HEK293 (cell line): ENCODE data around the gene SAPCD1.

Source experiments
- CTCF ChIA-PET: fragments of 350-600 bp; formaldehyde crosslinking; extraction: SDS; loops from one replicate; lab custom pipeline; 2021; ENCODE audit warnings: antibody characterized with exemption; lab: Yijun Ruan, JAX
- POLR2A ChIA-PET: fragments of 300-600 bp; formaldehyde crosslinking; extraction: SDS; loops from one replicate; lab custom pipeline; 2020; ENCODE audit warnings: antibody characterized with exemption, inconsistent platforms; lab: Yijun Ruan, JAX
- H3K27ac ChIP-seq: fragments of 200-500 bp; sonication (Bioruptor generic); 2 replicates; pipeline ENCODE4 v1.5.1; 2014; ENCODE audit warnings: low read depth, low read length, control low read depth, inconsistent platforms; ENCODE audit errors: extremely low read depth
- H3K36me3 ChIP-seq, 2 experiments: fragments of 200-500 bp in 1 of 2; sonication (Bioruptor generic) in 1 of 2; 1 replicate in 1 of 2; 2 replicates in 1 of 2; pipeline ENCODE4 v1.5.1; 2014 to 2017; ENCODE audit warnings: inconsistent platforms in 2 of 2, low read length in 2 of 2; ENCODE audit not compliant: control insufficient read depth in 2 of 2, insufficient read depth in 1 of 2
- H3K4me1 ChIP-seq: fragments of 200-500 bp; sonication (Bioruptor generic); 2 replicates; pipeline ENCODE4 v1.5.1; 2014; ENCODE audit warnings: mild to moderate bottlenecking, low read length, inconsistent platforms; ENCODE audit not compliant: control insufficient read depth, insufficient read depth
- H3K4me3 ChIP-seq: 2 replicates; pipeline ENCODE4 v1.5.1; 2011; ENCODE audit warnings: low read depth, mild to moderate bottlenecking, control low read depth, low read length, moderate library complexity
- H3K9me3 ChIP-seq: fragments of 200-500 bp; sonication (Bioruptor generic); 2 replicates; pipeline ENCODE4 v1.5.1; 2014; ENCODE audit warnings: low read depth, low read length, inconsistent platforms; ENCODE audit not compliant: control insufficient read depth, insufficient read depth
- EGR2 ChIP-seq: fragments of 450-650 bp; formaldehyde crosslinking; IDR thresholded peaks from 2 replicates; pipeline ENCODE4 v1.5.1; 2016; ENCODE audit warnings: low read depth, missing biosample characterization, missing genetic modification characterization
- GLIS1 ChIP-seq: fragments of 450-650 bp; formaldehyde crosslinking; IDR thresholded peaks from 2 replicates; pipeline ENCODE4 v1.5.1; 2016; ENCODE audit warnings: missing biosample characterization, missing genetic modification characterization
- SCRT1 ChIP-seq: fragments of 450-650 bp; formaldehyde crosslinking; IDR thresholded peaks from 2 replicates; pipeline ENCODE4 v1.5.1; 2016; ENCODE audit warnings: missing biosample characterization, missing genetic modification characterization, borderline replicate concordance
- SP3 ChIP-seq: fragments of 450-650 bp; formaldehyde crosslinking; IDR thresholded peaks from 2 replicates; pipeline ENCODE4 v1.5.1; 2016; ENCODE audit warnings: missing biosample characterization, missing genetic modification characterization
- SP7 ChIP-seq: fragments of 450-650 bp; formaldehyde crosslinking; IDR thresholded peaks from 2 replicates; pipeline ENCODE4 v1.5.1; 2016; ENCODE audit warnings: missing biosample characterization, missing genetic modification characterization
- ZBTB17 ChIP-seq: fragments of 450-650 bp; formaldehyde crosslinking; IDR thresholded peaks from 2 replicates; pipeline ENCODE4 v1.5.1; 2016; ENCODE audit warnings: missing biosample characterization, missing genetic modification characterization
- ZFHX2 ChIP-seq: fragments of 450-650 bp; formaldehyde crosslinking; conservative IDR thresholded peaks from 2 replicates; pipeline ENCODE4 v1.5.1; 2016; ENCODE audit warnings: missing biosample characterization, missing genetic modification characterization
- ZNF112 ChIP-seq: fragments of 450-650 bp; formaldehyde crosslinking; IDR thresholded peaks from 2 replicates; pipeline ENCODE4 v1.5.0; 2017; ENCODE audit warnings: missing biosample characterization, missing genetic modification characterization
- ZNF114 ChIP-seq: fragments of 450-650 bp; formaldehyde crosslinking; IDR thresholded peaks from 2 replicates; pipeline ENCODE4 v1.5.0; 2017; ENCODE audit warnings: missing biosample characterization, missing genetic modification characterization
- ZNF138 ChIP-seq: fragments of 450-650 bp; formaldehyde crosslinking; IDR thresholded peaks from 2 replicates; pipeline ENCODE4 v1.5.1; 2016; ENCODE audit warnings: missing biosample characterization, missing genetic modification characterization, borderline replicate concordance
- ZNF16 ChIP-seq: fragments of 450-650 bp; formaldehyde crosslinking; IDR thresholded peaks from 2 replicates; pipeline ENCODE4 v1.5.1; 2016; ENCODE audit warnings: low read depth, missing biosample characterization, missing genetic modification characterization
- ZNF19 ChIP-seq: fragments of 450-650 bp; formaldehyde crosslinking; IDR thresholded peaks from 2 replicates; pipeline ENCODE4; 2016; ENCODE audit warnings: missing biosample characterization, missing genetic modification characterization, low read depth
- ZNF2 ChIP-seq: fragments of 450-650 bp; formaldehyde crosslinking; IDR thresholded peaks from 2 replicates; pipeline ENCODE4 v1.5.1; 2016; ENCODE audit warnings: missing biosample characterization, missing genetic modification characterization
- ZNF211 ChIP-seq: fragments of 450-650 bp; formaldehyde crosslinking; IDR thresholded peaks from 2 replicates; pipeline ENCODE4 v1.5.1; 2016; ENCODE audit warnings: low read depth, missing biosample characterization, missing genetic modification characterization
- ZNF311 ChIP-seq: fragments of 450-650 bp; formaldehyde crosslinking; IDR thresholded peaks from 2 replicates; pipeline ENCODE4 v1.5.1; 2017; ENCODE audit warnings: missing biosample characterization, missing genetic modification characterization, borderline replicate concordance
- ZNF335 ChIP-seq: fragments of 450-650 bp; formaldehyde crosslinking; conservative IDR thresholded peaks from 2 replicates; pipeline ENCODE4 v1.5.1; 2016; ENCODE audit warnings: missing biosample characterization, missing genetic modification characterization
- ZNF366 ChIP-seq: fragments of 450-650 bp; formaldehyde crosslinking; conservative IDR thresholded peaks from 2 replicates; pipeline ENCODE4 v1.5.1; 2016; ENCODE audit warnings: missing biosample characterization, missing genetic modification characterization
- ZNF433 ChIP-seq: fragments of 450-650 bp; formaldehyde crosslinking; IDR thresholded peaks from 2 replicates; pipeline ENCODE4 v1.5.1; 2016; ENCODE audit warnings: missing biosample characterization, missing genetic modification characterization, low read depth
- ZNF654 ChIP-seq: fragments of 450-650 bp; formaldehyde crosslinking; IDR thresholded peaks from 2 replicates; pipeline ENCODE4 v1.5.1; 2016; ENCODE audit warnings: low read depth, missing biosample characterization, missing genetic modification characterization
- ZNF707 ChIP-seq: fragments of 450-650 bp; formaldehyde crosslinking; IDR thresholded peaks from 2 replicates; pipeline ENCODE4 v1.5.1; 2016; ENCODE audit warnings: missing biosample characterization, missing genetic modification characterization
- ZSCAN16 ChIP-seq: fragments of 450-650 bp; formaldehyde crosslinking; IDR thresholded peaks from 2 replicates; pipeline ENCODE4 v1.5.1; 2016; ENCODE audit warnings: missing biosample characterization, missing genetic modification characterization
- TF ChIP-seq, protein P1 (sequence below): fragments of 450-650 bp; formaldehyde crosslinking; IDR thresholded peaks from 2 replicates; pipeline ENCODE4 v1.5.1; 2017; ENCODE audit warnings: missing biosample characterization, missing genetic modification characterization
- TF ChIP-seq, protein P2 (sequence below): fragments of 450-650 bp; formaldehyde crosslinking; IDR thresholded peaks from 2 replicates; pipeline ENCODE4 v1.5.1; 2016; ENCODE audit warnings: missing biosample characterization, missing genetic modification characterization, low read depth
- TF ChIP-seq, protein P3 (sequence below): fragments of 450-650 bp; formaldehyde crosslinking; IDR thresholded peaks from 2 replicates; pipeline ENCODE4 v1.5.1; 2016; ENCODE audit warnings: missing biosample characterization, missing genetic modification characterization
- TF ChIP-seq, protein P4 (sequence below): fragments of 450-650 bp; formaldehyde crosslinking; IDR thresholded peaks from 2 replicates; pipeline ENCODE4 v1.5.1; 2016; ENCODE audit warnings: missing biosample characterization, missing genetic modification characterization
- TF ChIP-seq, protein P5 (sequence below): fragments of 450-650 bp; formaldehyde crosslinking; IDR thresholded peaks from 2 replicates; pipeline ENCODE4 v1.5.1; 2016; ENCODE audit warnings: missing biosample characterization, missing genetic modification characterization

SAPCD1 gene

DNA sequence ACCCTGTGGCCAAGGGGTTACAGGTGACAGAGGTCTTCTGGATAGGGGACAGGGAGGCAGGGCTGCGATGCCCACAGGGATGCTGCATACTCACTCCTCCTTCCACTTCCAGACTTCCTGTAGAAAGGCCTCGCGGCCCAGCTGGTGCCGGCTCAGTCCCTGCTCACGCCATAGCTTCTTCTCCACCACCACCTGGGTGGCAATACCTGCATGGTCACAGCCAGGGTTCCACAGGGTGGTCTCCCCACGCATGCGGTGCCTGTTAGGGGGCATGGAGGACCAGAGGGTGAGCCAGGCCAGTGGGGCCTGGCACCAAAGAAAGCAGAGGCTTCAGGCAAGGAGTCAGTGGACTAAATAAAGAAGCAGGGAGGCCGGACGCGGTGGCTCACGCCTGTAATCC is 23.0 kb downstream of the SAPCD1 start:
- ChIA-PET POLR2A (interaction anchor here (0.5 to 1.2 kb wide), 4 partner anchors 8 to 50 kb away, joined by 3 to 4 read pairs (median 3); partner anchors contain the start of genes LSM2 and VWA7), CTCF (interaction anchor here (1.2 to 1.9 kb wide), 2 partner anchors 10 to 16 kb away, joined by 6 to 10 read pairs; partner anchors contain the start of gene VARS1)
- H3K4me1 ChIP-seq: no peaks in the 10 kb centered on the region
- peaks cover 20 to 67% of the 10 kb centered on the region in 2 experiments for H3K36me3 ChIP-seq
- H3K4me3 ChIP-seq: no peak overlapping the region
- TF ChIP-seq ZNF211 (tag by site-specific recombination): no peak
- no peak for TF ChIP-seq ZNF366 (tag by site-specific recombination)
- no peak for TF ChIP-seq ZNF311 (tag by site-specific recombination)
- no peak for TF ChIP-seq ZNF138
- TF ChIP-seq, protein P1, sequence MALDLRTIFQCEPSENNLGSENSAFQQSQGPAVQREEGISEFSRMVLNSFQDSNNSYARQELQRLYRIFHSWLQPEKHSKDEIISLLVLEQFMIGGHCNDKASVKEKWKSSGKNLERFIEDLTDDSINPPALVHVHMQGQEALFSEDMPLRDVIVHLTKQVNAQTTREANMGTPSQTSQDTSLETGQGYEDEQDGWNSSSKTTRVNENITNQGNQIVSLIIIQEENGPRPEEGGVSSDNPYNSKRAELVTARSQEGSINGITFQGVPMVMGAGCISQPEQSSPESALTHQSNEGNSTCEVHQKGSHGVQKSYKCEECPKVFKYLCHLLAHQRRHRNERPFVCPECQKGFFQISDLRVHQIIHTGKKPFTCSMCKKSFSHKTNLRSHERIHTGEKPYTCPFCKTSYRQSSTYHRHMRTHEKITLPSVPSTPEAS: no peak
- no peak for TF ChIP-seq ZNF112
- TF ChIP-seq ZNF19 (tag by site-specific recombination): no peak
- TF ChIP-seq ZNF707 (tag by site-specific recombination): no peak
- TF ChIP-seq, protein P2, sequence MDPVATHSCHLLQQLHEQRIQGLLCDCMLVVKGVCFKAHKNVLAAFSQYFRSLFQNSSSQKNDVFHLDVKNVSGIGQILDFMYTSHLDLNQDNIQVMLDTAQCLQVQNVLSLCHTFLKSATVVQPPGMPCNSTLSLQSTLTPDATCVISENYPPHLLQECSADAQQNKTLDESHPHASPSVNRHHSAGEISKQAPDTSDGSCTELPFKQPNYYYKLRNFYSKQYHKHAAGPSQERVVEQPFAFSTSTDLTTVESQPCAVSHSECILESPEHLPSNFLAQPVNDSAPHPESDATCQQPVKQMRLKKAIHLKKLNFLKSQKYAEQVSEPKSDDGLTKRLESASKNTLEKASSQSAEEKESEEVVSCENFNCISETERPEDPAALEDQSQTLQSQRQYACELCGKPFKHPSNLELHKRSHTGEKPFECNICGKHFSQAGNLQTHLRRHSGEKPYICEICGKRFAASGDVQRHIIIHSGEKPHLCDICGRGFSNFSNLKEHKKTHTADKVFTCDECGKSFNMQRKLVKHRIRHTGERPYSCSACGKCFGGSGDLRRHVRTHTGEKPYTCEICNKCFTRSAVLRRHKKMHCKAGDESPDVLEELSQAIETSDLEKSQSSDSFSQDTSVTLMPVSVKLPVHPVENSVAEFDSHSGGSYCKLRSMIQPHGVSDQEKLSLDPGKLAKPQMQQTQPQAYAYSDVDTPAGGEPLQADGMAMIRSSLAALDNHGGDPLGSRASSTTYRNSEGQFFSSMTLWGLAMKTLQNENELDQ: no peak
- TF ChIP-seq ZSCAN16: no peak
- no peak for TF ChIP-seq ZNF2 (tag by site-specific recombination)
- TF ChIP-seq SCRT1 (tag by site-specific recombination): no peak
- no peak for TF ChIP-seq ZNF16 (tag by site-specific recombination)
- TF ChIP-seq, protein P3, sequence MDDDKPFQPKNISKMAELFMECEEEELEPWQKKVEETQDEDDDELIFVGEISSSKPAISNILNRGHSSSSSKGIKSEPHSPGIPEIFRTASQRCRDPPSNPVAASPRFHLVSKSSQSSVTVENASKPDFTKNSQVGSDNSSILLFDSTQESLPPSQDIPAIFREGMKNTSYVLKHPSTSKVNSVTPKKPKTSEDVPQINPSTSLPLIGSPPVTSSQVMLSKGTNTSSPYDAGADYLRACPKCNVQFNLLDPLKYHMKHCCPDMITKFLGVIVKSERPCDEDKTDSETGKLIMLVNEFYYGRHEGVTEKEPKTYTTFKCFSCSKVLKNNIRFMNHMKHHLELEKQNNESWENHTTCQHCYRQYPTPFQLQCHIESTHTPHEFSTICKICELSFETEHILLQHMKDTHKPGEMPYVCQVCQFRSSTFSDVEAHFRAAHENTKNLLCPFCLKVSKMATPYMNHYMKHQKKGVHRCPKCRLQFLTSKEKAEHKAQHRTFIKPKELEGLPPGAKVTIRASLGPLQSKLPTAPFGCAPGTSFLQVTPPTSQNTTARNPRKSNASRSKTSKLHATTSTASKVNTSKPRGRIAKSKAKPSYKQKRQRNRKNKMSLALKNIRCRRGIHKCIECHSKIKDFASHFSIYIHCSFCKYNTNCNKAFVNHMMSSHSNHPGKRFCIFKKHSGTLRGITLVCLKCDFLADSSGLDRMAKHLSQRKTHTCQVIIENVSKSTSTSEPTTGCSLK: no peak
- TF ChIP-seq ZNF654 (tag by site-specific recombination): no peak
- no peak for TF ChIP-seq ZNF114 (tag by site-specific recombination)
- TF ChIP-seq SP3 (tag by site-specific recombination): no peak
- no peak for TF ChIP-seq SP7
- H3K9me3 ChIP-seq: no peaks in the 10 kb centered on the region
- no peak overlapping the region for H3K27ac ChIP-seq

DNA sequence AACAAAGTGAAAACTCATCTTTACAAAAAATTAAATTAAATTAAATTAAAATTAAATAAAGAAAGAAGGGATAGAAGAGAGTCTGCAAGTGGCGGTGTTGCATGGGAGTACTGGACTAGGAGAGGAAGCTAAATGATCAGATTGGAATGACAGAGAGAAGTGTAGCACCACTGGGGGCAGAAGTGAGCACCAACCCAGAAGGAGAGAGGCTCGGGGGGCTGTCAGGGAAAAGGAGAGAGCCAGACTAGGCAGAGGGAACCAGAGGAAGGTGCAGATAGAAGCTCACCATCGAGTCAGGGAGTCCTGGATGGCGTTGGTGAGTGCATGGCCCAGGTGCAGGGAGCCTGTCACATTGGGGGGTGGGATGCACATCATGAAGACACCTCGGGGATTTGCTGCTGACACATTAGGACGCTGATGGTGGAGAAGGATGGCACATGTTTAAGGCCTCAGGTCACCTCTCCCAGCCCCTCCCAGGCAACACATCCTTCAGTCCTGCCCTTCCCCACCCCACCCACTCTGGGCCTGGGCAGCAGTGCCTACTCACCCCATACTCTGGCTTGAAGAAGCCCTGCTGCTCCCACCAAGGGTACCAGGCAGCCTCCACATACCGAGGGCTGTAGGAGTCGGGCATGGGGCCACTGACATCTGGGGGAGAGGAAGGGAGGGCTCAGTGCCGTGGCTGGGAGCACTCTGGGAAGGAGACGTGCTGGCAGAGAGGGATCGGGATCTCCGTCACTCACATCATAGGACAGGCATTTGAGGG is 29.1 kb downstream of the SAPCD1 start:
- ChIA-PET POLR2A (interaction anchor here (0.6 to 5.0 kb wide), 12 partner anchors 12 to 131 kb away, joined by 3 to 34 read pairs (median 4); partner anchors contain the start of genes ABHD16A, C6orf47, DDAH2 and HSPA1A), CTCF (interaction anchor here (0.5 to 2.7 kb wide), 34 partner anchors 9 to 347 kb away, joined by 3 to 28 read pairs (median 3); partner anchors contain the start of genes ABHD16A, CLIC1, LSM2 and MSH5)
- Histone ChIP-seq H3K36me3 (peaks cover 21 to 38% of the 10 kb centered on the region in 2 experiments), H3K9me3 (no peaks in the 10 kb centered on the region), H3K4me1 (no peaks in the 10 kb centered on the region; the same call in 1 of the 2 replicates), H3K27ac (no peak overlapping the region), H3K4me3 (no peak overlapping the region)
- TF ChIP-seq EGR2 (tag by site-specific recombination) (peak; percentile 68), GLIS1 (tag by site-specific recombination) (no peak), ZFHX2 (tag by site-specific recombination) (peak; percentile 43; the same call in 1 of the 2 replicates), ZNF433 (no peak), SP7 (0 out of 2 replicates have a peak, but pooled peaks have one; percentile 12), ZNF211 (tag by site-specific recombination) (no peak), ZNF335 (0 out of 2 replicates have a peak, but pooled peaks have one; percentile 18), ZBTB17 (tag by site-specific recombination) (peak; percentile 81)
- TF ChIP-seq, protein P4, sequence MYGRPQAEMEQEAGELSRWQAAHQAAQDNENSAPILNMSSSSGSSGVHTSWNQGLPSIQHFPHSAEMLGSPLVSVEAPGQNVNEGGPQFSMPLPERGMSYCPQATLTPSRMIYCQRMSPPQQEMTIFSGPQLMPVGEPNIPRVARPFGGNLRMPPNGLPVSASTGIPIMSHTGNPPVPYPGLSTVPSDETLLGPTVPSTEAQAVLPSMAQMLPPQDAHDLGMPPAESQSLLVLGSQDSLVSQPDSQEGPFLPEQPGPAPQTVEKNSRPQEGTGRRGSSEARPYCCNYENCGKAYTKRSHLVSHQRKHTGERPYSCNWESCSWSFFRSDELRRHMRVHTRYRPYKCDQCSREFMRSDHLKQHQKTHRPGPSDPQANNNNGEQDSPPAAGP (tag by site-specific recombination): 0 out of 2 replicates have a peak, but pooled peaks have one; percentile 52
- TF ChIP-seq, protein P5, sequence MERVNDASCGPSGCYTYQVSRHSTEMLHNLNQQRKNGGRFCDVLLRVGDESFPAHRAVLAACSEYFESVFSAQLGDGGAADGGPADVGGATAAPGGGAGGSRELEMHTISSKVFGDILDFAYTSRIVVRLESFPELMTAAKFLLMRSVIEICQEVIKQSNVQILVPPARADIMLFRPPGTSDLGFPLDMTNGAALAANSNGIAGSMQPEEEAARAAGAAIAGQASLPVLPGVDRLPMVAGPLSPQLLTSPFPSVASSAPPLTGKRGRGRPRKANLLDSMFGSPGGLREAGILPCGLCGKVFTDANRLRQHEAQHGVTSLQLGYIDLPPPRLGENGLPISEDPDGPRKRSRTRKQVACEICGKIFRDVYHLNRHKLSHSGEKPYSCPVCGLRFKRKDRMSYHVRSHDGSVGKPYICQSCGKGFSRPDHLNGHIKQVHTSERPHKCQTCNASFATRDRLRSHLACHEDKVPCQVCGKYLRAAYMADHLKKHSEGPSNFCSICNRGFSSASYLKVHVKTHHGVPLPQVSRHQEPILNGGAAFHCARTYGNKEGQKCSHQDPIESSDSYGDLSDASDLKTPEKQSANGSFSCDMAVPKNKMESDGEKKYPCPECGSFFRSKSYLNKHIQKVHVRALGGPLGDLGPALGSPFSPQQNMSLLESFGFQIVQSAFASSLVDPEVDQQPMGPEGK (tag by site-specific recombination): peak; percentile 28; the same call in 1 of the 2 replicates
